Fibroblast of pulmonary artery (primary cell): Measurements from ENCODE around the gene KRTAP2-4.
"Not testable (repeated sequence)": the region's sequence is repeated elsewhere in the genome, so short reads cannot be mapped to it uniquely, and the experiment has no call there.

ENCODE experiments used
- DNase-seq: peaks from one replicate; pipeline ENCODE4 v3.0.0-alpha.2; 2010; ENCODE audit warnings: low read depth
- H3K4me3 ChIP-seq: replicated peaks from 2 replicates; pipeline ENCODE4 v1.5.1; 2011; ENCODE audit warnings: low read depth, mild to moderate bottlenecking, control low read depth, low read length, moderate library complexity
- CTCF ChIP-seq: IDR thresholded peaks from 2 replicates; pipeline ENCODE4 v1.5.1; 2011; ENCODE audit warnings: mild to moderate bottlenecking, control low read depth, low read length, inconsistent platforms; ENCODE audit errors: missing control alignments

The KRTAP2-4 gene

GRCh38 chr17:41054025-41054424, 11.7 kb downstream of the KRTAP2-4 start:
- H3K4me3 ChIP-seq, result no peak overlapping the region
- DNase-seq, result no peak
- TF ChIP-seq CTCF, result no peak

GRCh38 chr17:41052566-41052965, 13.1 kb downstream of the KRTAP2-4 start:
- no peak for DNase-seq
- H3K4me3 ChIP-seq, result no peak overlapping the region
- no peak for TF ChIP-seq CTCF

- no peak for TF ChIP-seq CTCF
- peak; percentile 17 for DNase-seq
- no peak overlapping the region for H3K4me3 ChIP-seq
Measured at GRCh38 chr17:41049110-41049509, 16.6 kb downstream of the KRTAP2-4 start.

- TF ChIP-seq CTCF, result no peak
- no peak overlapping the region for H3K4me3 ChIP-seq
- no peak for DNase-seq
Measured at GRCh38 chr17:41048441-41048840, 17.2 kb downstream of the KRTAP2-4 start.

- not testable (repeated sequence) for DNase-seq, H3K4me3 ChIP-seq
Measured at GRCh38 chr17:41046735-41047465, 18.8 kb downstream of the KRTAP2-4 start, which contains the start of gene KRTAP2-1. Gene KRTAP2-1 (minus strand): TSS chr17:41047316. CDS start chr17:41047267, 49 bp downstream.

- no peak for TF ChIP-seq CTCF
- H3K4me3 ChIP-seq, result no peak overlapping the region
- DNase-seq, result no peak
Measured at GRCh38 chr17:41042953-41043352, 22.7 kb downstream of the KRTAP2-4 start.

GRCh38 chr17:41040783-41041571, 24.7 kb downstream of the KRTAP2-4 start, which contains the start of gene KRTAP1-1:
Gene KRTAP1-1 (minus strand): TSS chr17:41041450. CDS start chr17:41041397, 53 bp downstream.
- DNase-seq, H3K4me3 ChIP-seq: not testable (repeated sequence)

- no peak overlapping the region for H3K4me3 ChIP-seq
- TF ChIP-seq CTCF, result no peak
- no peak for DNase-seq
Measured at GRCh38 chr17:41037853-41038350, 27.8 kb downstream of the KRTAP2-4 start.

GRCh38 chr17:41034346-41034935, 31.2 kb downstream of the KRTAP2-4 start, which contains the start of gene KRTAP1-3:
Gene KRTAP1-3 (minus strand): TSS chr17:41034874. CDS start chr17:41034821, 53 bp downstream.
- not testable (repeated sequence) for H3K4me3 ChIP-seq, DNase-seq
